ENCODE results near the gene SFTPD.

DNA sequence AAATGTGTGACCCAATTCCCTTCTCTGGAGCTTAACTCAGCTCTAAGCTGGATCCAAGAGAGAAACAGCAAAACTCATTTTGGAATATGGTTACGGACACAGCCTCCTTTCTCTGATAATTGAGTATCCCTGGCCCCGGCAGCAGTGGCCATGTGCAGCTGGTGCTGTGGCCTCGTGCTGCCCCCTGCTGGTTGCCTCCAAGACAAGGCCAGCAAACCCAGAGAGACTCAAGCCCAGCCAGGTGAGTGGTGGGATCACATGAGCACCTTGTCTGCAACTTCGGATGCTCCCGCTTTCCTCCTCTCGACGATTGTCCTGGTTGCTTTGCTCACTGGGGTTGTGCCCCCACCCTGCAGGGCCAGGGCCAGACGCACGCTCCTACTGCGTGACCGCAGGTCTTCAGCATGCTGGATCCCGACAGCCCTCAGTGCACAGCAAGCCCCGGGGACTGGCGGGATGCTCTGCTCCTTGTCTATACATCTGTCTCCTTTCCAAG is 19.4 kb downstream of the SFTPD start:
- TF ChIP-seq EZH2 (IDR thresholded peaks at IDR 0.05; ENCODE audit: borderline replicate concordance, low read depth, low read length) (peak; percentile 57; the same call in 1 of the 2 replicates), MYC (IDR thresholded peaks at IDR 0.05; ENCODE audit: low read depth, low read length) (peak; percentile 93), MYC (CRISPR knock-in tag; IDR thresholded peaks at IDR 0.05; ENCODE audit: borderline replicate concordance, low read depth) (no peak), IRF2 (CRISPR knock-in tag; IDR thresholded peaks at IDR 0.05) (no peak), CBX5 (IDR thresholded peaks at IDR 0.05; ENCODE audit: borderline replicate concordance, low read depth) (no peak), POLR2A (conservative IDR thresholded peaks at IDR 0.05) (no peak)
